MCF 10A (cell line): ENCODE results near the gene FCHSD2. TPM values are rescaled to one million over a fixed set of nuclear protein-coding genes. Genes with fewer than 3 reads are reported as not detected.
A peak's percentile ranks its signal among the peaks of the same experiment; 100 is the strongest.
"Not testable (repeated sequence)": the region's sequence is repeated elsewhere in the genome, so short reads cannot be mapped to it uniquely, and the experiment has no call there.

Source experiments
- BruUV-seq: library from RNA; stranded (reverse); fragments of 400-500 nt; replicated peaks from 2 replicates; lab custom pipeline; 2021; lab: Mats Ljungman, UMichigan
- CTCF ChIA-PET: fragments of 300-600 bp; sonication (Branson Sonifier 250); formaldehyde crosslinking; extraction: SDS; loops from one replicate; lab custom pipeline; 2021; ENCODE audit warnings: antibody characterized with exemption, inconsistent platforms; lab: Yijun Ruan, JAX
- POLR2A ChIA-PET: fragments of 300-600, 350-650 bp; sonication (Branson Sonifier 250); formaldehyde crosslinking; extraction: SDS; loops from one replicate; lab custom pipeline; 2020; ENCODE audit warnings: antibody characterized with exemption, inconsistent platforms; lab: Yijun Ruan, JAX
- DNase-seq: peaks from one replicate; pipeline ENCODE4 v3.0.0-alpha.2; 2018; ENCODE audit not compliant: unreplicated experiment
- H3K27ac Mint-ChIP-seq: one replicate; pipeline ENCODE4 v1.8.0; 2022; ENCODE audit warnings: mild to moderate bottlenecking, low read depth, mixed read lengths; ENCODE audit not compliant: unreplicated experiment
- H3K27me3 Mint-ChIP-seq: one replicate; pipeline ENCODE4 v1.8.0; 2022; ENCODE audit warnings: mixed read lengths; ENCODE audit not compliant: insufficient read depth, unreplicated experiment
- H3K36me3 Mint-ChIP-seq: one replicate; pipeline ENCODE4 v1.8.0; 2022; ENCODE audit warnings: mild to moderate bottlenecking, moderate library complexity, mixed read lengths; ENCODE audit not compliant: insufficient read depth, unreplicated experiment
- H3K4me1 Mint-ChIP-seq: one replicate; pipeline ENCODE4 v1.8.0; 2022; ENCODE audit warnings: mixed read lengths; ENCODE audit not compliant: insufficient read depth, unreplicated experiment
- H3K4me3 Mint-ChIP-seq: one replicate; pipeline ENCODE4 v1.8.0; 2022; ENCODE audit warnings: mild to moderate bottlenecking, moderate library complexity, mixed read lengths; ENCODE audit not compliant: unreplicated experiment
- H3K9me3 Mint-ChIP-seq: one replicate; pipeline ENCODE4 v1.8.0; 2022; ENCODE audit warnings: mixed read lengths; ENCODE audit not compliant: unreplicated experiment
- CTCF ChIP-seq: fragments of 200-600 bp; IDR thresholded peaks from one replicate; pipeline ENCODE4 v1.8.0; 2022; ENCODE audit warnings: antibody characterized with exemption, mild to moderate bottlenecking; ENCODE audit not compliant: unreplicated experiment
- intact Hi-C: fragments of 100-400 bp; cut with micrococcal nuclease; formaldehyde crosslinking; loops from 2 replicates; pipeline ENCODE4 v1.14.1; 2022
- total RNA-seq: library from RNA; stranded (reverse); gene quantifications from 2 replicates; pipeline ENCODE4 v1.2.3, GENCODE V29; 2022

Gene FCHSD2
- total RNA-seq, 1 experiment from 2014 or later: 12.8 TPM

DNA sequence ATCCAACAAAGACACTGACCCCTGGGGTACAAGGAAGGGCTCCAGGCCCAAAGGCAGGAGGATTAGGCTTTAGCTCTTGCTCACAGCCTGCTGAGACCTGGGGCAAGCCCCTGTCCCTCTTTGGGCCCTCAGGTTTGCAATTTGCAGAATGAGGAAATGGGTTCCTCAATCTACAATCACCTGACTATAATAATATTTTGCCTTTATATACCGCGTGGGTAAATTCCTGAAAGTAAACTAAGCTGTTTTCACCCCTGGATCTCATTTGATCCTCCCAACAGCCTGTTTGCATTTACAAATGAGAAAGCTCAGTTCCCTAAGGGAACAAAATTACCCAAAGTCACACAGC is 349.1 kb downstream of the FCHSD2 start:
- peak overlapping the region; percentile 89 for H3K4me3 Mint-ChIP-seq
- intact Hi-C loops: loop anchor here (1.0 kb wide), 2 partner anchors 68 to 109 kb away; no protein-coding TSS in a partner anchor
- H3K27ac Mint-ChIP-seq: no peak overlapping the region
- no TSS peak for BruUV-seq
- ChIA-PET CTCF (interaction anchor here (0.5 to 3.9 kb wide), 23 partner anchors 8 to 507 kb away, joined by 3 to 85 read pairs (median 4); no protein-coding TSS in a partner anchor), POLR2A (interaction anchor here (0.7 to 3.4 kb wide), 6 partner anchors 10 to 70 kb away, joined by 4 to 57 read pairs (median 12); partner anchors contain the start of gene ATG16L2)
- no peak for DNase-seq
- no peaks in the 10 kb centered on the region for H3K9me3 Mint-ChIP-seq
- no peaks in the 10 kb centered on the region for H3K27me3 Mint-ChIP-seq
- no peaks in the 10 kb centered on the region for H3K36me3 Mint-ChIP-seq
- peaks cover 17% of the 10 kb centered on the region for H3K4me1 Mint-ChIP-seq
- no peak for TF ChIP-seq CTCF

DNA sequence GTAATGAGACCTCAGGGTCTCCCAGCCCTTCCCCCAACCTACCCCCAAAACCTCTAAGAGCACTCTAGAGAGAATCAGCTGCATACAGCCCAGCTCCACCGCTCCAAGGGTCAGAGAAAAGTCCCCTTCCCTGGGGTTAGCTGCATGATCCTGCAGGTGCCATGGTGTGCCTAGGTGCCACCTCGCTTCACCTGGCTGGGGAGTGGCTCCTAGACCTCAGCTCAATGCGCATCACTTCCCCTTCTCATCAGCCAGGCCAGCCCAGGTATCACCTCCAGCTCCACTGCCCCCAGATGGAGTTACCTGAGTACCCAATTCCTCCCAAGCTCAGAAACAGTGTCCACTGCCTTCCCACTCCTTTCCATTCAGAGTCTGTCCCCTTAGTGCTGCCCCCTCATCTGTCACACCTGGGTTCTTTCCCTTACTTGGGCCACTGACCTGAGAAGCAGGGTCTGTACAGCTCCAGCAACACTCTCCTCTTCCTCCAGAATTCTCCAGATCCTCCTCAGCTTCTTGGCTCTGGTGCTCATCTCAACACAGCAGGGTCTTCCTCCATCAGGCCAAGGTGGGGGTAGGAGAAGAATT is 349.6 kb downstream of the FCHSD2 start:
- Mint-ChIP-seq H3K27me3 (no peaks in the 10 kb centered on the region), H3K4me1 (peaks cover 17% of the 10 kb centered on the region), H3K36me3 (no peaks in the 10 kb centered on the region), H3K9me3 (no peaks in the 10 kb centered on the region), H3K27ac (no peak overlapping the region), H3K4me3 (no peak overlapping the region)
- DNase-seq: no peak
- no peak for TF ChIP-seq CTCF
- POLR2A ChIA-PET: interaction anchor here (0.7 to 3.4 kb wide), 5 partner anchors 10 to 69 kb away, joined by 4 to 57 read pairs (median 14); partner anchors contain the start of gene ATG16L2
- CTCF ChIA-PET: interaction anchor here (0.6 to 3.9 kb wide), 23 partner anchors 8 to 508 kb away, joined by 3 to 85 read pairs (median 4); no protein-coding TSS in a partner anchor
- intact Hi-C loops: loop anchor here (1.0 kb wide), 2 partner anchors 67 to 108 kb away; no protein-coding TSS in a partner anchor
- no TSS peak for BruUV-seq

GRCh38 chr11:72791228-72791627 is 350.9 kb downstream of the FCHSD2 start:
- peaks cover 17% of the 10 kb centered on the region for H3K4me1 Mint-ChIP-seq
- BruUV-seq, H3K9me3 Mint-ChIP-seq, CTCF ChIA-PET, POLR2A ChIA-PET, H3K27me3 Mint-ChIP-seq, intact Hi-C loops, DNase-seq, H3K27ac Mint-ChIP-seq, H3K36me3 Mint-ChIP-seq, H3K4me3 Mint-ChIP-seq: not testable (repeated sequence)

GRCh38 chr11:72789493-72790131 is 352.5 kb downstream of the FCHSD2 start:
- Mint-ChIP-seq H3K27me3 (no peaks in the 10 kb centered on the region), H3K9me3 (no peaks in the 10 kb centered on the region), H3K4me3 (no peak overlapping the region), H3K27ac (no peak overlapping the region), H3K36me3 (no peaks in the 10 kb centered on the region), H3K4me1 (peaks cover 15% of the 10 kb centered on the region)
- intact Hi-C loops: no loop called here
- no TSS peak for BruUV-seq
- DNase-seq: peak; percentile 24
- ChIA-PET POLR2A (interaction anchor here (0.9 to 1.2 kb wide), 3 partner anchors 24 to 67 kb away, joined by 3 to 4 read pairs (median 3); no protein-coding TSS in a partner anchor), CTCF (interaction anchor here (0.6 to 1.2 kb wide), 4 partner anchors 18 to 82 kb away, joined by 3 to 6 read pairs (median 4); no protein-coding TSS in a partner anchor)
- no peak for TF ChIP-seq CTCF
